DLD1 (cell line): ENCODE data around the gene FADS3.

Source experiments
- in situ Hi-C: cut with HindIII; loops from 2 replicates; pipeline ENCODE4 v1.10.0; 2017; ENCODE audit warnings: low sequenced_read_pairs

FADS3 gene

GRCh38 chr11:61914471-61915171 is 23.3 kb upstream of the FADS3 start:
- in situ Hi-C loops, result loop anchor here (25.0 kb wide), 1 partner anchor 148 kb away; no protein-coding TSS in a partner anchor

- in situ Hi-C loops, result loop anchor here (25.0 kb wide), 1 partner anchor 148 kb away; no protein-coding TSS in a partner anchor
Measured at GRCh38 chr11:61913699-61914395, 22.5 kb upstream of the FADS3 start.

GRCh38 chr11:61912991-61913698 is 21.8 kb upstream of the FADS3 start:
- in situ Hi-C loops, result loop anchor here (25.0 kb wide), 1 partner anchor 149 kb away; no protein-coding TSS in a partner anchor

GRCh38 chr11:61912530-61912898 is 21.2 kb upstream of the FADS3 start:
- in situ Hi-C loops, result loop anchor here (25.0 kb wide), 1 partner anchor 150 kb away; no protein-coding TSS in a partner anchor

GRCh38 chr11:61911701-61912529 is 20.6 kb upstream of the FADS3 start:
- in situ Hi-C loops, result loop anchor here (25.0 kb wide), 1 partner anchor 150 kb away; no protein-coding TSS in a partner anchor

GRCh38 chr11:61911128-61911700 is 19.9 kb upstream of the FADS3 start:
- in situ Hi-C loops, result loop anchor here (25.0 kb wide), 1 partner anchor 151 kb away; no protein-coding TSS in a partner anchor

GRCh38 chr11:61910187-61911127 is 19.1 kb upstream of the FADS3 start:
- in situ Hi-C loops, result loop anchor here (25.0 kb wide), 1 partner anchor 152 kb away; no protein-coding TSS in a partner anchor

- in situ Hi-C loops, result loop anchor here (25.0 kb wide), 1 partner anchor 153 kb away; no protein-coding TSS in a partner anchor
Measured at GRCh38 chr11:61908730-61909316, 17.5 kb upstream of the FADS3 start.

GRCh38 chr11:61907871-61908729 is 16.8 kb upstream of the FADS3 start:
- in situ Hi-C loops, result loop anchor here (25.0 kb wide), 1 partner anchor 154 kb away; no protein-coding TSS in a partner anchor

- in situ Hi-C loops, result loop anchor here (25.0 kb wide), 1 partner anchor 155 kb away; no protein-coding TSS in a partner anchor
Measured at GRCh38 chr11:61907282-61907681, 15.9 kb upstream of the FADS3 start.

- in situ Hi-C loops, result loop anchor here (25.0 kb wide), 1 partner anchor 156 kb away; no protein-coding TSS in a partner anchor
Measured at GRCh38 chr11:61906522-61906909, 15.2 kb upstream of the FADS3 start.

GRCh38 chr11:61905801-61906521 is 14.6 kb upstream of the FADS3 start:
- in situ Hi-C loops, result loop anchor here (25.0 kb wide), 1 partner anchor 156 kb away; no protein-coding TSS in a partner anchor

- in situ Hi-C loops, result loop anchor here (25.0 kb wide), 1 partner anchor 157 kb away; no protein-coding TSS in a partner anchor
Measured at GRCh38 chr11:61905067-61905696, 13.8 kb upstream of the FADS3 start.

GRCh38 chr11:61904539-61905048 is 13.2 kb upstream of the FADS3 start:
- in situ Hi-C loops, result loop anchor here (25.0 kb wide), 1 partner anchor 158 kb away; no protein-coding TSS in a partner anchor

- in situ Hi-C loops, result loop anchor here (25.0 kb wide), 1 partner anchor 158 kb away; no protein-coding TSS in a partner anchor
Measured at GRCh38 chr11:61903845-61904244, 12.5 kb upstream of the FADS3 start.

GRCh38 chr11:61902313-61902712 is 11.0 kb upstream of the FADS3 start:
- in situ Hi-C loops, result loop anchor here (25.0 kb wide), 1 partner anchor 160 kb away; no protein-coding TSS in a partner anchor
